ENCODE measurements around the gene TP53TG3F.
"Not testable (repeated sequence)": the region's sequence is repeated elsewhere in the genome, so short reads cannot be mapped to it uniquely, and the experiment has no call there.

Gene TP53TG3F

GRCh38 chr16:33459312-33459711, at the start of gene TP53TG3F:
TSS of gene TP53TG3F (plus strand) at chr16:33459612. CDS start at chr16:33459680, 68 bp downstream.
- DNase-seq, result not testable (repeated sequence)

DNA sequence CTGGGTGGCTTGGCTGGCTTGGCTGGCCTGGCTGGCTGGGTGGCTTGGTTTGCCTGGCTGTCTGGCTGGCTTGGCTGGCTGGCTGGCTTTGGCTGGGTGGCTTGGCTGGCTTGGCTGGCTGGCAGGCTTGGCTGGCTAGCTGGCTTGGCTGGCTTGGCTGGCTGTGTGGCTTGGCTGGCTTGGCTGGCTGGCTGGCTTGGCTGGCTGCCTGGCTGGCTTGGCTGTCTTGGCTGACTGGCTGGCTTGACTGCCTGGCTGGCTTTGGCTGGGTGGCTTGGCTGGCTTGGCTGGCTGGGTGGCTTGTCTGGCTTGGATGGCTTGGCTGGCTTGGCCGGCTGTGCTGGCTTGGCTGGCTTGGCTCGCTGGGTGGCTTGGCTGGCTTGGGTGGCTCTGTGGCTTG, 32.2 kb downstream of the TP53TG3F start:
- not testable (repeated sequence) for DNase-seq

GRCh38 chr16:33507231-33507630, 47.8 kb downstream of the TP53TG3F start:
- not testable (repeated sequence) for DNase-seq

- DNase-seq, result not testable (repeated sequence)
These were observed 49.7 kb downstream of the TP53TG3F start for GRCh38 chr16:33509070-33509469.

DNA sequence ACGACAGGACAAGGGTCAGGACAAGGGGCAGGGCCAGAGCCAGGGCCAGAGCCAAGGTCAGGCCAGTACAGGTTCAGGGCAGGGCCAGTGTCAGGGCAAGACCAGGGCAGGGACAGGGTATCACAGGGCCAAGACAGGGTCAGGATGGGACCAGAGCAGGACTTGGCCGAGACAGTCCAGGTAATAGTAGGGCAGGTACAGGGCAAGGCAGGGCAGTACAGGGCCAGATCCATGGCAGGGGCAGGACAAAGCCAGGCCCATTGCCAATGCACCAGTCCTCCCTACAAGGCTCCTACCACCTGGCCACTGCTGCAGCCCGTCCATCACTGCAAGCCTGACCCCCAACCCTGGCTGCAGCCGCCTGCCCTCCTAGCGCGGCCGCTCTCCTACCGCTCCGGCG, 50.5 kb downstream of the TP53TG3F start:
- not testable (repeated sequence) for DNase-seq

All from NCI-H2081 (cell line).